Measurements from ENCODE around the gene FAXC.
A peak's percentile ranks its signal among the peaks of the same experiment; 100 is the strongest.

Gene FAXC

DNA sequence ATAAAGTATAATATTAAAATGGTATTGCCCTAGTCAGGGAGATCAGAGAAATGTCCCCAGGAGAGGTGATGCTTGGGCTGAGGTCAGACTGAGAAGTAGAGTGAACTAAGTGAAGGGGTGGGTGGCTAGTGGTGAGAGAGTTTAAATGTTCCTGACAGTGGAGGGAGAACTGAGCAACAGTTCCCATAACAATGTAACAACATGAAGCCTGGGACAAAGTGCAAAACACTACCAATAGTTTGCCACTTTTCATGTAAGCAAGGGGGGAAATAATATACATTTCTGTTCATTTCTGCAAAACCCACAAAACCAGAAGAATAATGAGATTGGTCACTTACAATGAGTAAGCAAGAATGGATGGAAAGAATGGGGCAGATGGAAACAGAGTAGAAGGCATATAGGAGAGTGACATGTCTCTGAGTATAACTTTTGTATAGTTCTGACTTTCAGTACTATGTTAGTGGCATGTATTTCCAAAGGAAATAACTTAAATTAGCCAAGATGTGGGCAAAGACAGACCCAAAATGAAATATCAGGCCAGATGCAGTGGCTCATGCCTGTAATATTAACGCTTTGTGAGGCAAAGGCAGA is 13.3 kb upstream of the FAXC start:
- Histone ChIP-seq H3K4me1 (ENCODE audit: control insufficient read depth, insufficient read depth, low read length) (no peaks in the 10 kb centered on the region), H3K4me3 (ENCODE audit: low read depth, low read length) (no peak overlapping the region), H3K36me3 (ENCODE audit: control insufficient read depth, insufficient read depth, low read length) (no peaks in the 10 kb centered on the region), H3K9me3 (ENCODE audit: control insufficient read depth, insufficient read depth, low read depth, low read length) (no peaks in the 10 kb centered on the region), H3K9ac (ENCODE audit: low read length) (no peak overlapping the region), H3K27me3 (ENCODE audit: control insufficient read depth, insufficient read depth, low read length) (no peaks in the 10 kb centered on the region), H3K27ac (ENCODE audit: low read depth, low read length) (no peak overlapping the region)

GRCh38 chr6:99359800-99360199 is 10.3 kb upstream of the FAXC start:
- Histone ChIP-seq H3K4me3 (ENCODE audit: low read depth, low read length) (no peak overlapping the region), H3K27ac (ENCODE audit: low read depth, low read length) (no peak overlapping the region), H3K4me1 (ENCODE audit: control insufficient read depth, insufficient read depth, low read length) (no peaks in the 10 kb centered on the region), H3K9me3 (ENCODE audit: control insufficient read depth, insufficient read depth, low read depth, low read length) (no peaks in the 10 kb centered on the region), H3K27me3 (ENCODE audit: control insufficient read depth, insufficient read depth, low read length) (peaks cover 9% of the 10 kb centered on the region; the same call in 1 of the 2 replicates), H3K9ac (ENCODE audit: low read length) (no peak overlapping the region), H3K36me3 (ENCODE audit: control insufficient read depth, insufficient read depth, low read length) (no peaks in the 10 kb centered on the region)

DNA sequence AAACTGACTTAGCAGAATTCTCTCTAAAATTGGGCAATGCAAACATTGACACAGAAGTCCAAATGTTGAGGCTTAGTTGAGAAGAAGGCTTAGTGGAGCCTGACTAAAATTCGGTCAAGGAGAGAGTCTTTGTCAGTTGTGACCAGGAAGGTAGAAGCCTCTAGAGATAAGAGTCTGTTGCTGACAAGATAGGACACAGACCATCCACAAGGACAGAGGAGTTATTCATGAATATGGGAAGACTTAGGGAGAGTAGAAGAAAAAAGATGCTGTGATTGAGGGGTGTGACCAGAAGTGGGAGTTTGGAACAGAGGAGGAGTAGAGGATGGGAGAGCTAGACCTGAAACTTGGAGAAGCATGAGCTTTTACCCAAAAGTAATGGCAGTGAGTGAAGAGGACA is 7.2 kb upstream of the FAXC start:
- Histone ChIP-seq H3K27ac (ENCODE audit: low read depth, low read length) (no peak overlapping the region), H3K27me3 (ENCODE audit: control insufficient read depth, insufficient read depth, low read length) (peaks cover 9% of the 10 kb centered on the region; the same call in 1 of the 2 replicates), H3K9ac (ENCODE audit: low read length) (no peak overlapping the region), H3K4me1 (ENCODE audit: control insufficient read depth, insufficient read depth, low read length) (no peaks in the 10 kb centered on the region), H3K4me3 (ENCODE audit: low read depth, low read length) (no peak overlapping the region), H3K9me3 (ENCODE audit: control insufficient read depth, insufficient read depth, low read depth, low read length) (no peaks in the 10 kb centered on the region), H3K36me3 (ENCODE audit: control insufficient read depth, insufficient read depth, low read length) (no peaks in the 10 kb centered on the region)

- Histone ChIP-seq H3K36me3 (ENCODE audit: control insufficient read depth, insufficient read depth, low read length) (no peaks in the 10 kb centered on the region), H3K27ac (ENCODE audit: low read depth, low read length) (no peak overlapping the region), H3K9ac (ENCODE audit: low read length) (no peak overlapping the region), H3K9me3 (ENCODE audit: control insufficient read depth, insufficient read depth, low read depth, low read length) (no peaks in the 10 kb centered on the region), H3K27me3 (ENCODE audit: control insufficient read depth, insufficient read depth, low read length) (peaks cover 15% of the 10 kb centered on the region), H3K4me3 (ENCODE audit: low read depth, low read length) (no peak overlapping the region), H3K4me1 (ENCODE audit: control insufficient read depth, insufficient read depth, low read length) (peaks cover 10% of the 10 kb centered on the region; the same call in 1 of the 2 replicates)
Measured at GRCh38 chr6:99354983-99355382, 5.5 kb upstream of the FAXC start.

- no peak overlapping the region for H3K9ac ChIP-seq (ENCODE audit: low read length)
- no peak overlapping the region for H3K4me3 ChIP-seq (ENCODE audit: low read depth, low read length)
- no peaks in the 10 kb centered on the region for H3K9me3 ChIP-seq (ENCODE audit: control insufficient read depth, insufficient read depth, low read depth, low read length)
- H3K4me1 ChIP-seq (ENCODE audit: control insufficient read depth, insufficient read depth, low read length) = peaks cover 16% of the 10 kb centered on the region
- no peaks in the 10 kb centered on the region for H3K36me3 ChIP-seq (ENCODE audit: control insufficient read depth, insufficient read depth, low read length)
- H3K27ac ChIP-seq (ENCODE audit: low read depth, low read length) = no peak overlapping the region
- H3K27me3 ChIP-seq (ENCODE audit: control insufficient read depth, insufficient read depth, low read length) = peaks cover 17% of the 10 kb centered on the region
Measured at GRCh38 chr6:99353126-99353525, 3.7 kb upstream of the FAXC start.

GRCh38 chr6:99350573-99350972 is 1.1 kb upstream of the FAXC start:
- Histone ChIP-seq H3K27ac (ENCODE audit: low read depth, low read length) (no peak overlapping the region), H3K27me3 (ENCODE audit: control insufficient read depth, insufficient read depth, low read length) (peaks cover 7% of the 10 kb centered on the region; the same call in 1 of the 2 replicates), H3K4me3 (ENCODE audit: low read depth, low read length) (peak overlapping the region; percentile 94), H3K4me1 (ENCODE audit: control insufficient read depth, insufficient read depth, low read length) (peaks cover 26% of the 10 kb centered on the region), H3K9me3 (ENCODE audit: control insufficient read depth, insufficient read depth, low read depth, low read length) (no peaks in the 10 kb centered on the region), H3K9ac (ENCODE audit: low read length) (no peak overlapping the region), H3K36me3 (ENCODE audit: control insufficient read depth, insufficient read depth, low read length) (no peaks in the 10 kb centered on the region)

DNA sequence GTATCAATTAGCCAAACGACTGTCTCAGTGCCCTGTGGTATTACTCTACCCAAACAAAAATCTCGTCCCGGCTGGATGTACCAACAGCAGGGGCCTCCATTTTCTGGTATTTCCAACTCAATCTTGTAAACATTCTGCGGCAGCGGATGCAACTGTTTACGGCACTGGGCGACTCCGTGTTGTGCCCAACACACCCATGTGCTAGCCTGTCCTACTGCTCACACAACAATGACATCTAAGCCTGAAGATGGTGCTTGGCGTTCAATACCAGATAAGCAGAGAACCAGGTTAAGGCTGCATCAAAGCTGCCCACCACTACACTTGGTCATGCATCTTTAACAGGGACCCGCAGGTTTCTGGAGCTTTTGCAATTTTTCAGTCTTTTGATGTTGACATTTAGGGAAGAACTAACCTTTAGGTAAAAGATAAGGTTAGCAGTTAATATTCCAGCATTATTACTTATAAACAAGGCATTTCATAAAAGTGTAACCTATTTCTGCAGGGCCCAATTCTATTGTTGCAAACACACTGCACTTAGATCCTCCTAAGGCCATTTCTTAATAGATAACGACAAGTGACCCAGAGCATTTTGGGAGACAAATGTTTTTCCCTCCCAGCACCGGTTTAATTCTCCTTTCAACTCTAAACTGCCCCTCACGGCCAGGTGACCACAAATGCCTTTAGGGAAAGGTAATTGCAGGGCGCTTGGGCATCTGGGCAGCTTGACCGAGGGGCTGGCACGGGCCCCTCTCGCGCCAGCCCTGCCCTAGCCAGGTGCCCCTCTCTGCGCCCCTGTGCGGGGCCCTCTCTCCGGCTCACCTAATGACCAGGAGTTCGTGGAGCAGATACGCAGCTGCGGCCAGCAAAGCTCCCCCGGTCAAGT is 945 bp downstream of the FAXC start:
- Histone ChIP-seq H3K9me3 (ENCODE audit: control insufficient read depth, insufficient read depth, low read depth, low read length) (no peaks in the 10 kb centered on the region), H3K4me1 (ENCODE audit: control insufficient read depth, insufficient read depth, low read length) (peaks cover 39% of the 10 kb centered on the region), H3K9ac (ENCODE audit: low read length) (peak overlapping the region; percentile 92), H3K36me3 (ENCODE audit: control insufficient read depth, insufficient read depth, low read length) (no peaks in the 10 kb centered on the region), H3K4me3 (ENCODE audit: low read depth, low read length) (peak overlapping the region; percentile 94), H3K27me3 (ENCODE audit: control insufficient read depth, insufficient read depth, low read length) (peaks cover 7% of the 10 kb centered on the region; the same call in 1 of the 2 replicates), H3K27ac (ENCODE audit: low read depth, low read length) (peak overlapping the region; percentile 63; the same call in 1 of the 2 replicates)

- Histone ChIP-seq H3K27ac (ENCODE audit: low read depth, low read length) (no peak overlapping the region), H3K36me3 (ENCODE audit: control insufficient read depth, insufficient read depth, low read length) (no peaks in the 10 kb centered on the region), H3K4me1 (ENCODE audit: control insufficient read depth, insufficient read depth, low read length) (peaks cover 39% of the 10 kb centered on the region), H3K9ac (ENCODE audit: low read length) (peak overlapping the region; percentile 92), H3K9me3 (ENCODE audit: control insufficient read depth, insufficient read depth, low read depth, low read length) (no peaks in the 10 kb centered on the region), H3K4me3 (ENCODE audit: low read depth, low read length) (peak overlapping the region; percentile 94), H3K27me3 (ENCODE audit: control insufficient read depth, insufficient read depth, low read length) (peaks cover 7% of the 10 kb centered on the region; the same call in 1 of the 2 replicates)
Measured at GRCh38 chr6:99347804-99348203, 1.7 kb downstream of the FAXC start.

DNA sequence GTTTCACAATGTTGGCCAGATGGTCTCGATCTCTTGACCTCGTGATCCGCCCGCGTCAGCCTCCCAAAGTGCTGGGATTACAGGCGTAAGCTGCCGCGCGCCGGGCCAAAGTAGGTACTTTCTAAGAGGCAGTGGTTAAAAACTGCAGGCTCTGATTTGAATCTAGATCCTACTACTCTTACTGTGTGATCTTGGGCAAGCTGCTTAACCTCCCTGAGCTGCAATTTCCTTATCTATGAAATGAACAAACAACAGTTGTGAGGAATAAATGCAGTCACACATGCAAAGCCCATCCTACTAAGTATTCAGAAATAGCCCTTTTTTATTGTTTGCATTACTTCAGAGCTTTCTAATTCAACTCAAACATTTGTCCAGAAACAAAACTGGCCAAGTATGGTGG is 2.9 kb downstream of the FAXC start:
- H3K9me3 ChIP-seq (ENCODE audit: control insufficient read depth, insufficient read depth, low read depth, low read length) = no peaks in the 10 kb centered on the region
- H3K27me3 ChIP-seq (ENCODE audit: control insufficient read depth, insufficient read depth, low read length) = peaks cover 7% of the 10 kb centered on the region; the same call in 1 of the 2 replicates
- H3K4me1 ChIP-seq (ENCODE audit: control insufficient read depth, insufficient read depth, low read length) = peaks cover 39% of the 10 kb centered on the region
- H3K36me3 ChIP-seq (ENCODE audit: control insufficient read depth, insufficient read depth, low read length) = no peaks in the 10 kb centered on the region
- H3K27ac ChIP-seq (ENCODE audit: low read depth, low read length) = no peak overlapping the region
- no peak overlapping the region for H3K9ac ChIP-seq (ENCODE audit: low read length)
- no peak overlapping the region for H3K4me3 ChIP-seq (ENCODE audit: low read depth, low read length)

DNA sequence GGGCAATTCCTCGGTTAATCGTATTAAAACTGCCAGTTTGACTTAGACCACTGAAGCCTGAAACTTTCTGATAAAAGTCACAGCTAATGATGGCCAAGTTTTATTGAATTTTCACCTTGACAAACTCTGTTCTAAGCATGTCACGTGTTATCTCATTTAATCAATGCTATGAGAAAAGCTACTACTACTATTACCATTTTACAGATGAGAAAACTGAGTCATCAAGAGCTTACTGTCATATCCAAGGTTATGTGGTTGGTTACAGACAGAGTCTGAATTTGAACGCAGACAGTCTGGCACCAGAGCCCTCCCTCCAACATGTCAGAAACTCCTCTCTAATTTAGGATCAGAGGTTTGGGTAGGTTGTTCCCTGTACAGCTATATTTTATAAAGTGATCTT is 4.3 kb downstream of the FAXC start:
- Histone ChIP-seq H3K4me3 (ENCODE audit: low read depth, low read length) (no peak overlapping the region), H3K9me3 (ENCODE audit: control insufficient read depth, insufficient read depth, low read depth, low read length) (no peaks in the 10 kb centered on the region), H3K36me3 (ENCODE audit: control insufficient read depth, insufficient read depth, low read length) (no peaks in the 10 kb centered on the region), H3K27me3 (ENCODE audit: control insufficient read depth, insufficient read depth, low read length) (peaks cover 4% of the 10 kb centered on the region; the same call in 1 of the 2 replicates), H3K4me1 (ENCODE audit: control insufficient read depth, insufficient read depth, low read length) (peaks cover 31% of the 10 kb centered on the region), H3K9ac (ENCODE audit: low read length) (no peak overlapping the region), H3K27ac (ENCODE audit: low read depth, low read length) (no peak overlapping the region)

DNA sequence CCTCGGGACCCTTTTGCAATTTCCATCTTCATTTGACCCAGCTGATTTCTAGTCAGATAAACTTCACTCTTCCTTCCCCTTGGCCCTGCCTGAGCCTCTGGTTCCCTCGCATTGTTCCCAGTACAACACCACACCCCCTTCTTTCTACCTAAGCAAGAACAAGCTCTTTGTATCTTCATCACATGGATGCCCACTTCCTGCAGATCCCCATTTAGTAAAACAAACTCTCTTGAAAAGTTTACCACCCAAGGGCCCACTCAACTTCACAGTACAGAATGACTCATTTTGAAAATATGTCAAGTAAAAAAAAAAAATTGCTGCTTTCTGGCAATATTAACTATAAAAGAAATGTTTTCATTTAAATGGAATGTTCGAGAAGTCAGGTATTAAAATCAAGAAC is 5.2 kb downstream of the FAXC start:
- H3K4me1 ChIP-seq (ENCODE audit: control insufficient read depth, insufficient read depth, low read length) = peaks cover 29% of the 10 kb centered on the region
- H3K4me3 ChIP-seq (ENCODE audit: low read depth, low read length) = no peak overlapping the region
- no peaks in the 10 kb centered on the region for H3K36me3 ChIP-seq (ENCODE audit: control insufficient read depth, insufficient read depth, low read length)
- H3K27ac ChIP-seq (ENCODE audit: low read depth, low read length) = no peak overlapping the region
- no peak overlapping the region for H3K9ac ChIP-seq (ENCODE audit: low read length)
- H3K27me3 ChIP-seq (ENCODE audit: control insufficient read depth, insufficient read depth, low read length) = no peaks in the 10 kb centered on the region; the same call in 1 of the 2 replicates
- no peaks in the 10 kb centered on the region for H3K9me3 ChIP-seq (ENCODE audit: control insufficient read depth, insufficient read depth, low read depth, low read length)
